GM04503 (cell line): ENCODE data around the gene COL6A6.

Experiments
- DNase-seq: peaks from one replicate; pipeline ENCODE4 v3.0.0-alpha.2; 2012; ENCODE audit warnings: low read depth

Gene COL6A6

GRCh38 chr3:130516645-130517512, at the start of gene COL6A6:
Gene COL6A6 (plus strand): TSS chr3:130517177. CDS start chr3:130560365, 43,188 bp downstream.
- no peak for DNase-seq

GRCh38 chr3:130468311-130468710, 48.7 kb upstream of the COL6A6 start:
- no peak for DNase-seq

- no peak for DNase-seq
Measured at GRCh38 chr3:130470126-130470525, 46.9 kb upstream of the COL6A6 start.

GRCh38 chr3:130473416-130473815, 43.6 kb upstream of the COL6A6 start:
- DNase-seq = no peak

- peak; percentile 0 for DNase-seq
Measured at GRCh38 chr3:130480736-130481135, 36.2 kb upstream of the COL6A6 start.

GRCh38 chr3:130488288-130488687, 28.7 kb upstream of the COL6A6 start:
- DNase-seq = no peak

GRCh38 chr3:130488769-130489450, 28.1 kb upstream of the COL6A6 start:
- no peak for DNase-seq

GRCh38 chr3:130490241-130490640, 26.7 kb upstream of the COL6A6 start:
- peak; percentile 1 for DNase-seq

GRCh38 chr3:130491431-130491830, 25.5 kb upstream of the COL6A6 start:
- no peak for DNase-seq

GRCh38 chr3:130504701-130505100, 12.3 kb upstream of the COL6A6 start:
- DNase-seq = no peak

GRCh38 chr3:130506031-130506430, 10.9 kb upstream of the COL6A6 start:
- no peak for DNase-seq

GRCh38 chr3:130507746-130508145, 9.2 kb upstream of the COL6A6 start:
- DNase-seq = no peak

- DNase-seq = no peak
Measured at GRCh38 chr3:130509008-130509407, 8.0 kb upstream of the COL6A6 start.

- no peak for DNase-seq
Measured at GRCh38 chr3:130514681-130515080, 2.3 kb upstream of the COL6A6 start.

- DNase-seq = no peak
Measured at GRCh38 chr3:130515755-130516154, 1.2 kb upstream of the COL6A6 start.

- no peak for DNase-seq
Measured at GRCh38 chr3:130517602-130518001, 625 bp downstream of the COL6A6 start.

GRCh38 chr3:130519754-130520153, 2.8 kb downstream of the COL6A6 start:
- DNase-seq = no peak

GRCh38 chr3:130522399-130522798, 5.4 kb downstream of the COL6A6 start:
- no peak for DNase-seq

- DNase-seq = no peak
Measured at GRCh38 chr3:130527426-130527825, 10.4 kb downstream of the COL6A6 start.

- no peak for DNase-seq
Measured at GRCh38 chr3:130528120-130528519, 11.1 kb downstream of the COL6A6 start.

GRCh38 chr3:130529486-130530215, 12.7 kb downstream of the COL6A6 start:
- no peak for DNase-seq

- no peak for DNase-seq
Measured at GRCh38 chr3:130533247-130533646, 16.3 kb downstream of the COL6A6 start.
